ENCODE measurements around the gene MBTPS1.

Gene MBTPS1

DNA sequence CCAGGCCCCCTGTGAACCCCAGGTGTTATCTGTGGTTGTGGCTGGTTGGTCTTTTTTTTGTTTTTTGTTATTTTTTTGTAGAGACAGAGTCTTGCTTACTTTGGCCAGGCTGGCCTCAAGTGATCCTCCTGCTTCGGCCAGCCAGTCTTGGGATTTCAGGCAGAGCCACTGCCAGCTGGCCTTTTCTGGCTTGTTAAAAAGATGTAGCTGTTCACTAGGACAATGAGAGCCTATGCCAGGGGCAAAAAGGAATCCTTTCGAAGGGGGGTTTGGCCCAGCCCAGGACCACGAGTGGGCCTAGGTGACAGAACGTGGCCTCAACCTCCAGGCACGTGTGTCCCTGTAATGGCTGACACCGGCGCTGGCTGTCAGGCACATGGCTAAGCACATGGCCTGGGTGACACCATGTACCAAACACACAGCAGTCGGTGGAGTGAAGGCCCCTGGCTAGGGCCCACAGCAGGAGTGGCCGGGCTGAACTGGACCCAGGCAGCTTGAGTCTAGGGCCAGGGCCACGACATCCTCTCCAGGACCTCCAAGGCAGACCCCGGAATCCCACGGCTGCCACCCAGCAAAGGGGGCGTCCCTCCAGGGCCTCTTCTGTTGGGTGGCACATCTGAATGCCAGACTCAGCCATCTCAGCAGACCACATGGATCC lies 67.2 kb downstream of the MBTPS1 start:
- no peak for DNase-seq

- no peak for DNase-seq
These were observed 67.9 kb downstream of the MBTPS1 start for GRCh38 chr16:84048871-84049270.

DNA sequence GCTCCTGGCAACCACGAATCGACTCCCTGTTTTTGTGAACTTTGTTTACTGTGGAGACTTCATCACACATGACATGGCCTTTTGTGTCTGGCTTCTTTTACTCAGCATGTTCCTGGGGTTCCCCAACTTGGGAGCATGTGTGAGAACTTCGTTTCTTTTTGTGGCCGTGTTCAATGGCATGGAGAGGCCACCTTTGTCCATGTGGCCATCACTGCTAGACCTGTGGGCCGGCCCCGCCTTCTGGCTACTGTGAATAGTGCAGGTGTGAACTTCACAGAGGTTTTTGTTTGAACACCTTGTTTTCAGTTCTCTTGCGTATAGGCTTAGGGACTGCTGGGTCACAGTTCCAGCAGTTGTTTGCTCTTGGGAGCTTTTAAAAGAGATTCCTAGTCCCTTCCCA lies 68.5 kb downstream of the MBTPS1 start:
- no peak for DNase-seq

DNA sequence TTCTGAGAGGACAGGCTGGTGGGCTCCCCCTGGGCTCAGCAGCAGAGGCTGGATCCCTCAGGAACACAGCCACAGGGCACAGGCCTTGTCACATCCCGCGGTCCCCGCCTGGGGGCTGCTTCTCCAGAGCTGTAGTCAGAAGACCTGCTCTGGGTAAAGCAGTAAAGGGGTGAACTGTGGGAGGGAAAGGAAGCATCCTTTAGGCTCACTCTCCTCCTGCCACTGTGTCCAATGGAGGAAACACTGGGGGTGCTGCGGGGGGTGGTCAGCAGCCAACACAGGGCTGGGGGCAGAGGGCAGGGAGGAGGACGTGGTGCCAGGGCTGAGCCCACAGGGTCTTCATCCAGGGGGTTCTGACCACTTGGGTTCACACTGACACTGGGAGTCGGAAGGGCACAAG lies 69.1 kb downstream of the MBTPS1 start:
- DNase-seq: no peak

DNA sequence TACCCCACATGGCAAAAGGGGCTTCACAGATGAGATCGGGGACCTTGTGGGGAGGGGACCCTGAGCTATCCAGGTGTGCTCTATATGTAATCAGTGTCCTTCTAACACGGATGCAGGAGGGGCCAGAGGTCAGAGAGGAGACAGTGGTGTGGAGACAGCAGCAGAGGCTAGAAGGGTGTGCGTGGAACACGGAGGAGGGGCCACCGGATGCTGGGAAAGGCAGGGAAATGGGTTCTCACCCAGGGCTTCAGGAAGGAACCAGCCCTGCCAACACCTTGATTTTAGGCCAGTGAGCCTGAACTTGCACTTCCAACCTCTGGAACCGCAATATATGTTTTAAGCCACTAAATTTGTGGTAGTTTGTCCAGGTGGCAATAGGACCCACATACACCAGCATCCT lies 69.5 kb downstream of the MBTPS1 start:
- DNase-seq: no peak

GRCh38 chr16:84045818-84046470 lies 70.8 kb downstream of the MBTPS1 start:
- no peak for DNase-seq

- DNase-seq: no peak
These were observed 71.5 kb downstream of the MBTPS1 start for GRCh38 chr16:84045001-84045817.

- DNase-seq: no peak
These were observed 72.6 kb downstream of the MBTPS1 start for GRCh38 chr16:84044118-84044488.

GRCh38 chr16:84043486-84044117 lies 73.1 kb downstream of the MBTPS1 start:
- DNase-seq: no peak

DNA sequence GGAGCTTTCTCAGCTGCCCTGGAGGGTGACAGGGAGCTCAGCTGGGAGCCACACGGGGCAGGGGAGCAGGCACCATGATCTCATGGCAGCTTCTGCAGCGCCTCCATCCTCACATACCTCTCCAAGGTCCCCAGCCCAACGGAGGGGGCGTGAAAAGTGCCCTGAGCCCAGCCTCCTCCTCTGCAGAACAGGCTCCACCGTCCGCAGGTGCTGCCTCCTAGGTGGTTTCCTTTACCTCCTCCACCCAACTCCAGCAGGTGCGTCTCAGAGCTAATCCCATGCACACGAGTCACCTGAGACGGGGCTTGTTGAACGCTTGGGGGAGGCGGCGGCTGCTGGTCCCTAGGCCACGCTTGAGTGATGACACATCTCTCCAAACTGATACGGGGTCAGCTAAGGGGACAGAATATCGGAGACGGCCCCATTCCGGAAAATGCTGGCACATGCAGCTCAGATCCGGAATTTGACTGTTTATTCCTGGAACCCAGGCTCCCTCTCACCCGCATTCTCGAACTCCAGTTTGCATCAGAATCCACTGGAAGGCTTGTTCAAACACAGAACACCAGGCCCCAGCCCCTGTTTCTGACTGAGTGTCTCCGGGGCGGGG lies 73.8 kb downstream of the MBTPS1 start:
- no peak for DNase-seq

- no peak for DNase-seq
These were observed 74.3 kb downstream of the MBTPS1 start, which contains the start of gene SLC38A8 for GRCh38 chr16:84042308-84042878. Gene SLC38A8, minus strand, starts transcription at chr16:84042795. Its CDS starts 638 bp downstream, at chr16:84042157.

DNA sequence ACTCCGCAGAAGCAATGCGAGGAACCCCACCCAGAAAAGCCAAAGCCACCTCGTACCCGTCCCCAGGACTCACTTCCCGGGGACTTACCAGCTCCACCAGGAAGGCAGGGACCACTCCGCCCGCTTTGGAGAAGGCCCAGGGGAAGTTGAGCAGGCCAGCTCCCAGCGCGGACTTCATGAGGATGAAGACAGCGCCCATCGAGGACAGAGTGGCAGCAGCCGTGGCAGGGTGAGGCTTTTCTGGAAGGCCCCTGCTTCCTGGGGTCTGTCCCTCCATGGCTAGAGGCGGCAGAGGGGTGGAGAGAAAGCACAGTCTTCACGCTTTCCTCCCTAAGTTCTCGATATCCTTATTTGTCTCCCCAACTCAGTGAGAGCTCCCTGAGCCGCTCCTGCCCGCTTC lies 74.9 kb downstream of the MBTPS1 start:
- DNase-seq: no peak

GRCh38 chr16:84040823-84041820 lies 75.6 kb downstream of the MBTPS1 start:
- DNase-seq: no peak

DNA sequence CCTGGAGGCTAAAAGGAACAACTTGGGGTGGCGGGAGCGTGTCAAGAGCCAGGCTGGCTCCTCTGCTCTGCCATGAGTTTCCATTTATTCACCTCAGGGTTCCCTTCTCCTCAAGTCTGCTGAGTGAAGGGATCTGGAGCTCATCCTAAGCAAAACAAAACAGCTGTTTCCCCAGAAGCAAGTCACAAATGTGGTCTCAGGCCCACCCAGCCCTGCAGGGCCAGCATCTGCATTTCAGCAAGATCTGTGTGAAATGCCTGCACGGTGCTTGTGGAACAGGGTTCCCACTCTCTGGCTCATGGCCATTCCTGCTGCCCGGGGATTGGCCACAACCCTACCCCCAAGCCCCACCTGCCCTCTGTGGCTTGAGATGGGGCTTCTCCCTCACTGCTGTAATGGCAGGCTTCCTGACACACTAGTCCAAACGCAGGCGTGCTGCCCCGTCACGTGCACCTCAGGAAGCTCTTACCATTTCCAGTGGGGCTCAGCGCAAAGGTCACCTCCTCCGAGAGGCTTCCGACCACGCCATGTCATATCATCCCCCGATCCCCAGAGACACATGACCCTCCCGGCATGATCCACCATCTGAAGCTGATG lies 76.4 kb downstream of the MBTPS1 start:
- DNase-seq: no peak

DNA sequence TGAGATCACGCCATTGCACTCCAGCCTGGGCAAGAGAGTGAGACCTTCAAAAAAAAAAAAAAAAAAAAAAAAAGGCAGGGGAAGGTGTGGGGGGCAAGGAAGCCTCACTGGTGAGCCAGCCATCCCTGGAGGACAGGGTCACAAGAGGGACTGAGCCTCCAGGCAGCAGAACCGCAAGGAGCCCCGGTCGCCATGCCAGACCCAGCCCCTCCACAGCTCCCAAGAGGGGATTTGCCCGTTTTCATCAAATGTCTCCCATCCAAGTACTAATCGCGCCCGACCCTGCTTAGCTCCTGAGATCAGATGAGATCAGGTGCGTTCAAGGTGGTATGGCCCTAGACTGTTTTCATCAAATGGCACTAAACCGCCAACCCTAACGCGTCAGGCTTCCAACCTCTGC lies 77.0 kb downstream of the MBTPS1 start:
- DNase-seq: no peak

DNA sequence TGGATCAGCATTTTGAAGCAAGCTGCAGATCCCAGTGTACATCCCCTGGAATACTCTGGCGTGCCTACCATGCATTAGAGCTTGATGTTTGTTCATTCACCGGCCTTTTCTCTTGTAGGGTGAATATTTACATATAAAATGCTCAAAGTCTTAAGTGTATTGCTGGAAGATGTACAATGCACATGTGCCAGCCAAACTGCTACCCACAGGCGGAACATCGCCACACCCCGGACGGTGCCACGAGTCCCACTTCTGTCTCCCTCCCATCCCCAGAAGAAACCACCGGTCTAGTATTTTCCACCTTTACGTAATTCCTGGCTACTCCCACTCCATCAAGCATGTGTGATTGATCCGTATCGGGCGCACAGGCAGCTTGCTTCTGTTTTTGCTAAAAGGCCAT lies 78.3 kb downstream of the MBTPS1 start:
- DNase-seq: no peak

DNA sequence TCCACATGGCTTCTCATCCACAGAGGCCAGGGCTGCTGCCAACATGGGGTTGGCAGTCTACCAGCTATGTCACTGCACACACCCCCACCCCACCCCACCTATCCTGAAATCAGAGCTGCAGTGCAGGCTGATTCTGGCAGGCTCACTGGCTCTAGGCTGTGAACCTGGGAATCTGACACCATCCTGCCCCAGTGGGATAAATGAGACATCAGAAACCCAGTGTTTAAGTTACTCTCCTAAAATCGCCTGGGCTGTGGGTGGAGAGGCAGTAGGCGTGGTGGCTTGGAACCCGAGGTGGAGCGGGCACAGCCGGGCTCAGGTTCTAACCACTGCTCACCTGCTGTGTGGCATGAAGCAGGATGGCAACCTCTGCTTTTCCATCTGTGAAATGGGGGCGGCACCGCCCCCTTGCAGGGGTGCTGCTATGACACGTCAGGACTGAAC lies 79.7 kb downstream of the MBTPS1 start:
- no peak for DNase-seq

DNA sequence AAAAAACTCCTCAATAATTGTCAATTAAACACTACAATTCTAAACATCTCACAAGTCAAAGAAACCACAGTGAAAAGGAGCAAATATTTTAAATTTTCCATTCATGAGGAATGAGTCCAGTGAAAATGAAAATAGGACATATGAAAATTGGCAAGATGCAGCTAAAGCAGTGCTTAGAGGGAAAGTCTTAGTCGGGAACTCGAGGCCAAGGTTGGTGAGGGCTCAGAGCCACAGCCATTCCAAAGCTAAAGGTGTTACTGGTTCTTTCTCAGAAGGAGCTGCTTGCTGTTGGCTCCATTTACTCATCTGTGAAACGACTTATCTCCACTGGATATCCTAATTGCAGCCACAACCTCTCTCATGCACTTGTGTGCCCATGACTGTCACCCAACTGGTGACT lies 80.6 kb downstream of the MBTPS1 start:
- no peak for DNase-seq

GRCh38 chr16:84034516-84034915 lies 82.2 kb downstream of the MBTPS1 start:
- DNase-seq: no peak

DNA sequence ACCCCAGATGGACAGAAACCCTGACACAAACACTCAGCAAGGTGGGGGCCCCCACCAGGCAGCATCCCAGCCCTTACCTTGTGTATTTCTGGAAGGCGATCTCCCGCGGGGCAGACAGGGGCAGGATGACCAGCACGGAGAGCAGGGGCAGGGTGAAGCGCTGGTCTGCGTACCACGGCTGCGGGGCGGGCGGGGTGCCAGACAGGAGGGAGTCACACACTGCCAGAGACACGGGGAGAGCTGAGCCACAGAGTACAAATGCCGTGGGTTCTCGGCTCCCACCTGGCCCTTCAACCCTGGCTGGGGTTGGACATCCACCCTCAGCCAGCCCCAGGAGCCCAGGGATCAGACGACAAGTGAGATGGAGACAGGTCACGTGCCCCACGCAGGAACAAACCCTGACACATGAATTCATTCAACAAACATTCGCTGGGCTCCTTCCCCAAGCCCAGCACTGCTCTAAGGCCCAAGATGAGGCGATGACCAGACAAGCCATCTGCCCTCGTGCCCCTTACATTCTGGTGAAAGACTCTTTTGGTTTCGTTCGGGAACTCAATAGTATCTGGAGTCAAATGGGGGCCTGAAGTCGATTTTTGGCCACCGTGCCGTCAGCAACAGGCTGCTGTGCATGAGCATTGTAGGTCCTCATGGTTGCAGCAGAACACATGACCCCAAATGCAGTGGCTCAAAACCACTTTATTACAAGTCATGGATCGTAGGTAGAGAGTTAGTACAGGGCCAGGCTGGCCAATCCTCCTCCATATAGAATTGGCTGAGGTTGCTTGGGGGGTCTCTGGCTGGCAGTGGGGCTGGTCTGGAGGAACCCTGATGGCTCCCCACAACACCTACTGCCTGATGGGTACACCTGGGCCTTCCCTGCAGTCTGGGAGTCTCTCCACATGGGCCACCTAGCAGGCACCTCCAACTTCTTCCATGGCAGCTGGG lies 83.2 kb downstream of the MBTPS1 start:
- DNase-seq: no peak

Measured in SIG-M5 (cell line).